ENCODE measurements around the gene FSCN2. TPM values are rescaled to one million over a fixed set of nuclear protein-coding genes. Genes with fewer than 3 reads are reported as not detected.

Gene FSCN2
- total RNA-seq, 2 experiments from 2014 or later, result 1.6 to 6.7 TPM

DNA sequence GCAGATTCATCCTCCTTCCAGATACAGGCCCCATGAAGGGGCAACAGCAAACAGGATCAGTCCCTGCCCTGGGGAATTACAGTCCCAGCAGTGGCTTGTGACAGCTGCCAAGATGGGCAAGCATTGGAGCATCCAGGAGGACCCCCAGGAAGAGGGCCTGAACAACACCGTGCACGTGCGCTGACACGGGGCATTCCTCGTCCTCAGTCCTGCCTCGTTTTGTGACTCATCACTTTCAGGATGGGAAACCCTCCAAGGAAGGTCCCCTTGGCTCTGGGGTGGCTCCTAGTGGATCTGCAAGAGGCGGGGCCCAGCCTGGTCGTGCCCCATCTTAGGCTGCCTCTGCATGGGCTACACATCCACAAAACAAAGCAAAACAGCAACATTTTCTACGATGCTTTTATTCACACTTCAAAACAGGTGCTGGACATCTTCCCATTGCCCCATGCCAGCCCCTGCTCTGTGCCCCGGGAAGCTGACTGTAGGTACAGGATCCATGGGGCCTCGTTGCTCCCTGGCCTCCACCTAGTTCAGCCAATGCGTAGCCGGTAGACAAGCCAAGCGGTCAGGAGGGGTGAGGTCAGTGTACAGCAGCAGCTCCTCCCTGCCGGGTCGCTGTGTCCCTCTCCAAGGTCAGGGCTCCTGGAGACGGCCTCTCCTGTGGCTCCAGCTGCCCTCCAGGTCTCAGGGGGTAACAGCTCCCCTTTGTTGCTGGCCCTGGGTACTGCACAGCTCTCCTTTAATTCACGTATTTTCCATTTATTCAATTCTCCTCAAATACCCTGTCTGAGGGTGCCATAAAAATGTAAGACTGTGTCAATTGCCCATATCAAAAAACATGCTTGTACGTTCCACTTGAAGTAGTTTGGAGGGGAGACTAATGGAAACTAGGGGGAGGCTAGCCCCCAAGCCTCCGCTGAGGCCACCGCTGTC, 47.8 kb upstream of the FSCN2 start:
- ChIA-PET POLR2A (no interaction called here), CTCF (ENCODE audit: unreplicated experiment) (no interaction called here)
- Histone ChIP-seq H3K36me3 (ENCODE audit: insufficient read depth, low read length) (no peaks in the 10 kb centered on the region), H4K20me1 (ENCODE audit: insufficient read depth, low read length) (no peaks in the 10 kb centered on the region), H3K27ac (ENCODE audit: low read depth, low read length, poor library complexity, severe bottlenecking) (no peak overlapping the region), H3K4me3 (ENCODE audit: low read depth, low read length, poor library complexity, severe bottlenecking) (no peak overlapping the region), H3K9me3 (ENCODE audit: low read length) (no peaks in the 10 kb centered on the region), H3K79me2 (ENCODE audit: insufficient read depth, low read depth, low read length) (no peaks in the 10 kb centered on the region), H3K4me1 (ENCODE audit: insufficient read depth, low read length, poor library complexity, severe bottlenecking) (peaks cover 26% of the 10 kb centered on the region), H3K4me2 (ENCODE audit: low read length) (no peak overlapping the region), H3K9me2 (ENCODE audit: insufficient read depth, low read length) (no peaks in the 10 kb centered on the region), H2AFZ (ENCODE audit: low read length) (no peak overlapping the region)
- intact Hi-C loops (cut with micrococcal nuclease; ENCODE audit: unreplicated experiment), result loop anchor here (5.0 kb wide), 1 partner anchor 338 kb away; no protein-coding TSS in a partner anchor
- no TSS peak for BruUV-seq (replicated peaks)
- TF ChIP-seq, protein P1, sequence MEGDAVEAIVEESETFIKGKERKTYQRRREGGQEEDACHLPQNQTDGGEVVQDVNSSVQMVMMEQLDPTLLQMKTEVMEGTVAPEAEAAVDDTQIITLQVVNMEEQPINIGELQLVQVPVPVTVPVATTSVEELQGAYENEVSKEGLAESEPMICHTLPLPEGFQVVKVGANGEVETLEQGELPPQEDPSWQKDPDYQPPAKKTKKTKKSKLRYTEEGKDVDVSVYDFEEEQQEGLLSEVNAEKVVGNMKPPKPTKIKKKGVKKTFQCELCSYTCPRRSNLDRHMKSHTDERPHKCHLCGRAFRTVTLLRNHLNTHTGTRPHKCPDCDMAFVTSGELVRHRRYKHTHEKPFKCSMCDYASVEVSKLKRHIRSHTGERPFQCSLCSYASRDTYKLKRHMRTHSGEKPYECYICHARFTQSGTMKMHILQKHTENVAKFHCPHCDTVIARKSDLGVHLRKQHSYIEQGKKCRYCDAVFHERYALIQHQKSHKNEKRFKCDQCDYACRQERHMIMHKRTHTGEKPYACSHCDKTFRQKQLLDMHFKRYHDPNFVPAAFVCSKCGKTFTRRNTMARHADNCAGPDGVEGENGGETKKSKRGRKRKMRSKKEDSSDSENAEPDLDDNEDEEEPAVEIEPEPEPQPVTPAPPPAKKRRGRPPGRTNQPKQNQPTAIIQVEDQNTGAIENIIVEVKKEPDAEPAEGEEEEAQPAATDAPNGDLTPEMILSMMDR (conservative IDR thresholded peaks at IDR 0.05; ENCODE audit: low read length), result no peak
- no peak for TF ChIP-seq EZH2phosphoT487 (IDR thresholded peaks at IDR 0.05; ENCODE audit: borderline replicate concordance, low read depth, low read length)
- DNase-seq (ENCODE audit: low spot score), result no peak

- BruUV-seq (replicated peaks), result no TSS peak
- Histone ChIP-seq H2AFZ (ENCODE audit: low read length) (no peak overlapping the region), H3K4me3 (ENCODE audit: low read depth, low read length, poor library complexity, severe bottlenecking) (no peak overlapping the region), H3K27ac (ENCODE audit: low read depth, low read length, poor library complexity, severe bottlenecking) (no peak overlapping the region), H3K4me1 (ENCODE audit: insufficient read depth, low read length, poor library complexity, severe bottlenecking) (peaks cover 30% of the 10 kb centered on the region), H3K9me2 (ENCODE audit: insufficient read depth, low read length) (no peaks in the 10 kb centered on the region), H3K79me2 (ENCODE audit: insufficient read depth, low read depth, low read length) (no peaks in the 10 kb centered on the region), H3K9me3 (ENCODE audit: low read length) (no peaks in the 10 kb centered on the region), H3K36me3 (ENCODE audit: insufficient read depth, low read length) (no peaks in the 10 kb centered on the region), H4K20me1 (ENCODE audit: insufficient read depth, low read length) (no peaks in the 10 kb centered on the region), H3K4me2 (ENCODE audit: low read length) (no peak overlapping the region)
- intact Hi-C loops (cut with micrococcal nuclease; ENCODE audit: unreplicated experiment), result loop anchor here (5.0 kb wide), 1 partner anchor 339 kb away; no protein-coding TSS in a partner anchor
- no peak for TF ChIP-seq EZH2phosphoT487 (IDR thresholded peaks at IDR 0.05; ENCODE audit: borderline replicate concordance, low read depth, low read length)
- TF ChIP-seq, protein P1 (conservative IDR thresholded peaks at IDR 0.05; ENCODE audit: low read length), result no peak
- POLR2A ChIA-PET, result no interaction called here
- DNase-seq (ENCODE audit: low spot score), result no peak
- CTCF ChIA-PET (ENCODE audit: unreplicated experiment), result no interaction called here
Measured at GRCh38 chr17:81481073-81481799, 46.9 kb upstream of the FSCN2 start.

All from OCI-LY7 (cell line).